MCF 10A (cell line): ENCODE data around the gene IL25. TPM values are rescaled to one million over a fixed set of nuclear protein-coding genes. Genes with fewer than 3 reads are reported as not detected.
"Not testable (repeated sequence)": the region's sequence is repeated elsewhere in the genome, so short reads cannot be mapped to it uniquely, and the experiment has no call there.

Experiments
- BruUV-seq: library from RNA; stranded (reverse); fragments of 400-500 nt; replicated peaks from 2 replicates; lab custom pipeline; 2021; lab: Mats Ljungman, UMichigan
- CTCF ChIA-PET: fragments of 300-600 bp; sonication (Branson Sonifier 250); formaldehyde crosslinking; extraction: SDS; loops from one replicate; lab custom pipeline; 2021; ENCODE audit warnings: antibody characterized with exemption, inconsistent platforms; lab: Yijun Ruan, JAX
- POLR2A ChIA-PET: fragments of 300-600, 350-650 bp; sonication (Branson Sonifier 250); formaldehyde crosslinking; extraction: SDS; loops from one replicate; lab custom pipeline; 2020; ENCODE audit warnings: antibody characterized with exemption, inconsistent platforms; lab: Yijun Ruan, JAX
- DNase-seq: peaks from one replicate; pipeline ENCODE4 v3.0.0-alpha.2; 2018; ENCODE audit not compliant: unreplicated experiment
- H3K27ac Mint-ChIP-seq: one replicate; pipeline ENCODE4 v1.8.0; 2022; ENCODE audit warnings: mild to moderate bottlenecking, low read depth, mixed read lengths; ENCODE audit not compliant: unreplicated experiment
- H3K27me3 Mint-ChIP-seq: one replicate; pipeline ENCODE4 v1.8.0; 2022; ENCODE audit warnings: mixed read lengths; ENCODE audit not compliant: insufficient read depth, unreplicated experiment
- H3K36me3 Mint-ChIP-seq: one replicate; pipeline ENCODE4 v1.8.0; 2022; ENCODE audit warnings: mild to moderate bottlenecking, moderate library complexity, mixed read lengths; ENCODE audit not compliant: insufficient read depth, unreplicated experiment
- H3K4me1 Mint-ChIP-seq: one replicate; pipeline ENCODE4 v1.8.0; 2022; ENCODE audit warnings: mixed read lengths; ENCODE audit not compliant: insufficient read depth, unreplicated experiment
- H3K4me3 Mint-ChIP-seq: one replicate; pipeline ENCODE4 v1.8.0; 2022; ENCODE audit warnings: mild to moderate bottlenecking, moderate library complexity, mixed read lengths; ENCODE audit not compliant: unreplicated experiment
- H3K9me3 Mint-ChIP-seq: one replicate; pipeline ENCODE4 v1.8.0; 2022; ENCODE audit warnings: mixed read lengths; ENCODE audit not compliant: unreplicated experiment
- CTCF ChIP-seq: fragments of 200-600 bp; IDR thresholded peaks from one replicate; pipeline ENCODE4 v1.8.0; 2022; ENCODE audit warnings: antibody characterized with exemption, mild to moderate bottlenecking; ENCODE audit not compliant: unreplicated experiment
- intact Hi-C: fragments of 100-400 bp; cut with micrococcal nuclease; formaldehyde crosslinking; loops from 2 replicates; pipeline ENCODE4 v1.14.1; 2022
- total RNA-seq: library from RNA; stranded (reverse); gene quantifications from 2 replicates; pipeline ENCODE4 v1.2.3, GENCODE V29; 2022

IL25 gene
- total RNA-seq, 1 experiment from 2014 or later: not detected

GRCh38 chr14:23385642-23386265 is 13.1 kb downstream of the IL25 start:
- ChIA-PET POLR2A (no interaction called here), CTCF (interaction anchor here (0.6 to 2.1 kb wide), 4 partner anchors 9 to 172 kb away, joined by 3 to 6 read pairs (median 4); partner anchors contain the start of genes CMTM5 and IL25)
- no peaks in the 10 kb centered on the region for H3K9me3 Mint-ChIP-seq
- no peak overlapping the region for H3K27ac Mint-ChIP-seq
- no peaks in the 10 kb centered on the region for H3K36me3 Mint-ChIP-seq
- intact Hi-C loops: no loop called here
- no TSS peak for BruUV-seq
- H3K4me3 Mint-ChIP-seq: no peak overlapping the region
- no peak for DNase-seq
- TF ChIP-seq CTCF: no peak
- H3K4me1 Mint-ChIP-seq: no peaks in the 10 kb centered on the region
- peaks cover 89% of the 10 kb centered on the region for H3K27me3 Mint-ChIP-seq

- H3K36me3 Mint-ChIP-seq, H3K27ac Mint-ChIP-seq, H3K4me1 Mint-ChIP-seq, POLR2A ChIA-PET, intact Hi-C loops, H3K9me3 Mint-ChIP-seq, DNase-seq, BruUV-seq, H3K4me3 Mint-ChIP-seq: not testable (repeated sequence)
- CTCF ChIA-PET: interaction anchor here (0.6 to 2.1 kb wide), 4 partner anchors 10 to 171 kb away, joined by 3 to 6 read pairs (median 4); partner anchors contain the start of gene CMTM5
- peaks cover 89% of the 10 kb centered on the region for H3K27me3 Mint-ChIP-seq
Observed at GRCh38 chr14:23386266-23386657, 13.7 kb downstream of the IL25 start.

GRCh38 chr14:23386999-23387398 is 14.4 kb downstream of the IL25 start:
- BruUV-seq: no TSS peak
- H3K36me3 Mint-ChIP-seq: no peaks in the 10 kb centered on the region
- DNase-seq: no peak
- no peak overlapping the region for H3K27ac Mint-ChIP-seq
- intact Hi-C loops: no loop called here
- H3K4me1 Mint-ChIP-seq: no peaks in the 10 kb centered on the region
- H3K9me3 Mint-ChIP-seq: no peaks in the 10 kb centered on the region
- POLR2A ChIA-PET: no interaction called here
- H3K4me3 Mint-ChIP-seq: no peak overlapping the region
- TF ChIP-seq CTCF: no peak
- H3K27me3 Mint-ChIP-seq: peaks cover 89% of the 10 kb centered on the region
- CTCF ChIA-PET: interaction anchor here (0.6 to 2.1 kb wide), 3 partner anchors 20 to 167 kb away, joined by 3 to 6 read pairs (median 4); no protein-coding TSS in a partner anchor

- intact Hi-C loops: no loop called here
- no peaks in the 10 kb centered on the region for H3K4me1 Mint-ChIP-seq
- no peak overlapping the region for H3K27ac Mint-ChIP-seq
- H3K27me3 Mint-ChIP-seq: peaks cover 89% of the 10 kb centered on the region
- no peak overlapping the region for H3K4me3 Mint-ChIP-seq
- no peak for TF ChIP-seq CTCF
- no peaks in the 10 kb centered on the region for H3K36me3 Mint-ChIP-seq
- H3K9me3 Mint-ChIP-seq: no peaks in the 10 kb centered on the region
- CTCF ChIA-PET: interaction anchor here (0.6 to 7.8 kb wide), 3 partner anchors 8 to 67 kb away, joined by 3 to 74 read pairs (median 3); no protein-coding TSS in a partner anchor
- POLR2A ChIA-PET: no interaction called here
- BruUV-seq: no TSS peak
- no peak for DNase-seq
Observed at GRCh38 chr14:23387916-23388882, 15.6 kb downstream of the IL25 start.
